ENCODE results near the gene LIAS.

- TF ChIP-seq POLR2AphosphoS5 (IDR thresholded peaks at IDR 0.05; ENCODE audit: low read depth) (no peak), CTCF (IDR thresholded peaks at IDR 0.05; ENCODE audit: insufficient read depth, low read length) (no peak), SPI1 (IDR thresholded peaks at IDR 0.05; ENCODE audit: borderline replicate concordance, low read depth) (no peak), REST (IDR thresholded peaks at IDR 0.05; ENCODE audit: insufficient replicate concordance, low read depth) (no peak), GABPA (IDR thresholded peaks at IDR 0.05; ENCODE audit: low read depth) (no peak)
Measured at GRCh38 chr4:39480251-39480650, 21.4 kb downstream of the LIAS start.
